HG02588 (cell line): Measurements from ENCODE around the gene RFC1.

ENCODE experiments used
- ATAC-seq: cut with Tn5 transposase; IDR thresholded peaks from one replicate; pipeline ENCODE4 v1.9.1; 2021; ENCODE audit warnings: mild to moderate bottlenecking, moderate library complexity; ENCODE audit not compliant: unreplicated experiment

RFC1 gene

DNA sequence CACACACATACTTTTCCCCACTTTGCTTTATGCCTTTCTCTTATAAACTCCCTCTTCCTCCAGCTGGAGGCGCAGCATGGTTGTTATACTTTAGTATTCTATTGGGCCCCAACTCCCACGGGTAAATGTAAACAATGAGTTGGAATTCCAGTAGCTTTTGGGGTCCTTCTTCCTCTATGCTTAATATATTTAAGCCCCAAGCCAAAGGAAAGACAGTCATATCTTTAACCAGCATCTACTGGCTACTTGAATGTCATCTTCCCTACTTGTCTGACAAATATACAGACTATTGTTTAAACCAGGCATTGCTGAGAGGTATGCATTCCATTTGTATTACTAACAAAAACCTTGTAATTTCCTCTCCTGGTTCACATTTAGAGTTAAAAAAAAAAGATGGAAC lies 110.9 kb downstream of the RFC1 start:
- no peak for ATAC-seq

DNA sequence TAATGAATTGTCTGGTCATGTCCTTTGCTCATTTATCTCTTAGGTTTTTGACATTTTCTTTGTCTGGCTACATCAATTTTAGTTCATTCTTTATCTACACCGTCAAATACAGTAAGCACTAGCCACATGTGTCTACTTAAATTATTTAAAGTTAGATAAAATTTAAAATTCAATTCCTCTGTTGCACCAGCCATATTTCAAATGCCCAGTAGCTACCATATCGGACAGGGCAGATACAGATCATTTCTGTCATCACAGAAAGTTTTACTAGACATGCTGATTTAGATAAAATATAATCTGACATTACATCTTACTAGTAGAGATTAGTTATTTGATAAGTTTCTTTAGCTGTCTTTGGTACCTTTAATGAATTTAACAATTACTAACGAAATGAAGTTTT lies 122.7 kb downstream of the RFC1 start:
- ATAC-seq = no peak
